Head of caudate nucleus (tissue), 42 donors: ENCODE measurements around the gene NPAS4.

Experiments used
- DNase-seq, 42 donors: peaks; one replicate each; pipeline versions ENCODE4 v3.0.0 to v3.0.0-alpha.2; 2020 to 2021; ENCODE audit warnings: mixed read lengths in 7 of 42
- intact Hi-C: fragments of 100-400 bp; cut with DNase I; formaldehyde crosslinking; loops from one replicate; pipeline ENCODE4 v1.15.0; 2022

NPAS4 gene

GRCh38 chr11:66470015-66470414, 49.2 kb downstream of the NPAS4 start:
- intact Hi-C loops, result no loop called here
- DNase-seq, result no peak

GRCh38 chr11:66471142-66471541, 50.3 kb downstream of the NPAS4 start:
- intact Hi-C loops, result no loop called here
- no peak for DNase-seq

GRCh38 chr11:66472054-66472453, 51.2 kb downstream of the NPAS4 start:
- DNase-seq, result no peak
- intact Hi-C loops, result no loop called here

- no peak for DNase-seq
- intact Hi-C loops, result no loop called here
Measured at GRCh38 chr11:66473167-66473566, 52.3 kb downstream of the NPAS4 start.

- intact Hi-C loops, result no loop called here
- no peak for DNase-seq
Measured at GRCh38 chr11:66473608-66474515, 53.0 kb downstream of the NPAS4 start.

- intact Hi-C loops, result loop anchor here (5.0 kb wide), 1 partner anchor 38 kb away; the partner anchor contains the start of gene MRPL11
- DNase-seq, result no peak
Measured at GRCh38 chr11:66475349-66476172, 54.7 kb downstream of the NPAS4 start.
